ENCODE results near the gene CNTNAP2.

CNTNAP2 gene

GRCh38 chr7:147136352-147136751 is 1019.8 kb downstream of the CNTNAP2 start:
- DNase-seq (ENCODE audit: low read depth) = no peak

- DNase-seq (ENCODE audit: low read depth) = no peak
Measured at GRCh38 chr7:147145194-147145593, 1028.6 kb downstream of the CNTNAP2 start.

DNA sequence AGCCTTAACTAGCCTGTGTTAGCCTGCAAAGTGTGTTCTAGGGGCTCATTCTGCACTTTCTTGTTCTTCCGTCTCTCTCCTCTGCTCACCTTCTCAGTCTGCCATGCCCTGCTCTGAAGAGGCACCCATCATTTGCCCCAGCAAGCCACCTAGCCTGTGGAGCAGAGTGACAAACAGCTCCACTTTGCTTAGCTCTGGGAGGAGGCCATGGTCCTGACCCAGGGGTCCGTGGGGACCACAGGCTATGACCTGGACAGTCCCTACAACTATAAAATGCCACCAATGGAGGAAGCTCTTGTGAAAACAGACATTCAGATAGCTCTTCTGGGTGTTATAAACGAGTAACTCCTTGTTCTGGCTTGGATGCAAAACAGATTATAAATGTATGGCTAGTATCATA is 1029.6 kb downstream of the CNTNAP2 start:
- DNase-seq (ENCODE audit: low read depth) = no peak

GRCh38 chr7:147151661-147152060 is 1035.1 kb downstream of the CNTNAP2 start:
- DNase-seq (ENCODE audit: low read depth) = no peak

DNA sequence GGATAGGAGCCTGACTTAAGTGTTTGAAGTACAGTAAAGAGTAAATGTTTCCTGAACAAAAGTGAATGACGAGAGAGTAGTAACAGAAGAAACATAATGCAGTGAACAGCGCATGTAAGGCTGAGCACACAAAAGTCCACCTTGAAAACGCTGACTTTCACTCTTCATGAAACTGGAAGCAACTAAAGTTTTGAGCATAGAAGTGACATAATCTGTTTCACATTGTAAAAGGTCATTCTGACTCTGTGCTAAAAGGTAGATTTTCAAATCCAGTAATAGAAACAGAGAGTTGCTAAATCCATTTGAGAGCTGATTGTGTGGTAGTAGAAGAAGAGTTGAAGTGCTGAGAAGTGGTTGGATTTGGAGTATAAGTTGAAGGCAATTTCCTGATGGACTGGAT is 1037.0 kb downstream of the CNTNAP2 start:
- DNase-seq (ENCODE audit: low read depth) = no peak

GRCh38 chr7:147161405-147161804 is 1044.8 kb downstream of the CNTNAP2 start:
- DNase-seq (ENCODE audit: low read depth) = no peak

- DNase-seq (ENCODE audit: low read depth) = no peak
Measured at GRCh38 chr7:147170341-147171012, 1053.9 kb downstream of the CNTNAP2 start.

GRCh38 chr7:147171013-147171391 is 1054.4 kb downstream of the CNTNAP2 start:
- DNase-seq (ENCODE audit: low read depth) = no peak

DNA sequence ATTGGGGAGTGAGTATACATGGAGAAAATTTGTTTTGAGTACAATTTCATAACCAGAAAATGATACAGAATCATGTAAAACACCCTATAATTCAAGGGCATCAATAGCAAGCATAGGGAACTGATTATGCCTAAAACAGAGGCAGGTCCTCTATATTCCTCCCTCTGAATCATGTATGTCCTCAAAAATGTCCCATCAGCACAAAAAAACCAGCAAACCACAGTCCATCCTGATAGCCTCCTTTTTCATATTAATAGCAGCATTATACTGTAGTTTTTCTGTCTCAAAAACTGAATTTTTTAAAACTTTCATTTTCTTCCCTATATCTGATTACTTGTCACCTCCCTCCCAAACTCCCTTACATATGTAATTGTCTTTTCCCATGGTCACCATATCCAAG is 1057.3 kb downstream of the CNTNAP2 start:
- no peak for DNase-seq (ENCODE audit: low read depth)

DNA sequence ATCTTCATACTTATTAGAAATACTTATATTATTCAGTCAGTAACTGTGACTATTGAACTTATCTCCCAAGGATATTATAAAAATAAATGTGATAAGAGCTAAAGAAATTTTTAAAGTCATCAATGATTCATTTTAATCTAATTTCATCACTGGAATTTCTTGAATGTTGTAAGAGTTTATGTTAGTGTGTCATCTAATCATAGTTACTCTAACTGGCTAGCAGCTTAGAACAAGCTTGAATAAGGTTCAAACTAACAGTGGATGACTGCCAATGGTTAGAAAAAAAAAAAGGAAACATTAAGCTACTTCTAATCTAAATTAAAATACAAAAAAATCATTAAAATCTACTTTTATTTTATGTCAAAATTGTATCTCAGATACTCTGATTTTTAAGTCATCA is 1066.3 kb downstream of the CNTNAP2 start:
- no peak for DNase-seq (ENCODE audit: low read depth)

DNA sequence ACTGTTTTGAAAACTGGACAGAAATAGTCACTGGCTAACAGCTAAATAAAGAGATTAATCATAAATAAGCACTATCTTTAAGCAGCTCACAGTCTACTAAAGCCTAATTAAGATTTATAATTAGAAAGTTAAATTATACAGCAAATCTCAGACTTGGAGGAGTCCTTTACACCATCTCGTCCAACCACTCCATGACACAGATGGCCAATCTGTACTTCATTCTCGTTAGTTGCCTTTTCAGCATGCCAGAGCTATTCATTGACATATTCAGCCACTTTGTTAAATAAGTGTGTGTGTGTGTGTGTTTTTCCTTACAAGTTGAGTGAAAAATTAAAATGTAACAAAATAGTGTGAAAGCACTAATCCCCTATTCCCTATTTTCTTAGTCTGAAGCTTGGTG is 1066.7 kb downstream of the CNTNAP2 start:
- no peak for DNase-seq (ENCODE audit: low read depth)

GRCh38 chr7:147188467-147188866 is 1071.9 kb downstream of the CNTNAP2 start:
- DNase-seq (ENCODE audit: low read depth) = no peak

GRCh38 chr7:147193476-147193875 is 1076.9 kb downstream of the CNTNAP2 start:
- no peak for DNase-seq (ENCODE audit: low read depth)

- DNase-seq (ENCODE audit: low read depth) = no peak
Measured at GRCh38 chr7:147196481-147196880, 1079.9 kb downstream of the CNTNAP2 start.

- no peak for DNase-seq (ENCODE audit: low read depth)
Measured at GRCh38 chr7:147197006-147197405, 1080.4 kb downstream of the CNTNAP2 start.

- DNase-seq (ENCODE audit: low read depth) = no peak
Measured at GRCh38 chr7:147199868-147200267, 1083.3 kb downstream of the CNTNAP2 start.

GRCh38 chr7:147207988-147208387 is 1091.4 kb downstream of the CNTNAP2 start:
- DNase-seq (ENCODE audit: low read depth) = no peak

GRCh38 chr7:147231275-147231674 is 1114.7 kb downstream of the CNTNAP2 start:
- no peak for DNase-seq (ENCODE audit: low read depth)

GRCh38 chr7:147235645-147236382 is 1119.2 kb downstream of the CNTNAP2 start:
- DNase-seq (ENCODE audit: low read depth) = no peak

- no peak for DNase-seq (ENCODE audit: low read depth)
Measured at GRCh38 chr7:147240468-147240867, 1123.9 kb downstream of the CNTNAP2 start.

- no peak for DNase-seq (ENCODE audit: low read depth)
Measured at GRCh38 chr7:147245274-147245673, 1128.7 kb downstream of the CNTNAP2 start.

- no peak for DNase-seq (ENCODE audit: low read depth)
Measured at GRCh38 chr7:147249956-147250355, 1133.4 kb downstream of the CNTNAP2 start.

DNA sequence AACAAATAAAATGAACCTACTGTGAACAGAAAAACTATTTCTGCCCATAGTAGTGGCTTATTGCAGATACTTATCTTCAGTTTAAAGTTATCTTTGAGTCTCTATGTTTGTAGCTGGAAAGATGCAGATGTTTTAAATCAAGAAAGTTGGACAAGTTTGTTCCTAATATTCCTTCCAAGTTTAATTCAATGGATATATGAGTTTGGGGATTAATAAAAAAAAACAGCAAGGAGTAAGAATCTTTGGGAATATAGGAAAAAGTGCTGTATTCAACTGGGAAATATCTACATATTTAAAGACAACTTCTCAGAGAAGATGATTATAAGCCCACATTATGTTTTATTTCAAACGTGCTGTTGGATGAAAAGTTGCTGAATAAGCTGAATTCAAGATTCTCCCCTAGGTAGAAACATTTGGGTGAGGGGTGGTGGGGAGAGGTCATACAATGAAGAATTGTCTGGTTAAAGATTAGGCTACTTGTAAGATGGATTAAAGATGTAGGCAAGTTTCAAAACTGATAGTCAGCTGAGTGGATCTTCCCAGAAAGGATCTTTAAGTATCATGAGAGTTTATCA is 1135.2 kb downstream of the CNTNAP2 start:
- DNase-seq (ENCODE audit: low read depth) = no peak

Measured in activated T-cell treated with anti-CD3 and anti-CD28 coated beads for 24 hours (primary cell).